ENCODE data around the gene NCAM2. TPM values are rescaled to one million over a fixed set of nuclear protein-coding genes. Genes with fewer than 3 reads are reported as not detected.

NCAM2 gene
- total RNA-seq, 1 donor from 2014 or later, result 15.9 TPM

GRCh38 chr21:21019681-21020080 is 21.5 kb downstream of the NCAM2 start:
- DNase-seq (no peak), ATAC-seq (no peak)

GRCh38 chr21:21025742-21026141 is 27.5 kb downstream of the NCAM2 start:
- DNase-seq (no peak), ATAC-seq (no peak)
- no peak overlapping the region for H3K4me3 ChIP-seq
- no peak overlapping the region for H3K27ac ChIP-seq
- H3K9me3 ChIP-seq, result no peaks in the 10 kb centered on the region
- H3K27me3 ChIP-seq, result no peaks in the 10 kb centered on the region
- H3K4me1 ChIP-seq, result no peaks in the 10 kb centered on the region
- intact Hi-C loops (cut with DNase I), result no loop called here
- TF ChIP-seq CTCF (IDR thresholded peaks at IDR 0.05), result no peak
- no peaks in the 10 kb centered on the region for H3K36me3 ChIP-seq

More at GRCh38 chr21:21019681-21020080, 21.5 kb downstream of the NCAM2 start:
- TF ChIP-seq CTCF (IDR thresholded peaks at IDR 0.05), result no peak
- intact Hi-C loops (cut with DNase I), result no loop called here
- H3K27ac ChIP-seq, result no peak overlapping the region
- no peak overlapping the region for H3K4me3 ChIP-seq
- no peaks in the 10 kb centered on the region for H3K9me3 ChIP-seq
- no peaks in the 10 kb centered on the region for H3K4me1 ChIP-seq
- H3K36me3 ChIP-seq, result no peaks in the 10 kb centered on the region
- no peaks in the 10 kb centered on the region for H3K27me3 ChIP-seq

- intact Hi-C loops (cut with DNase I), result no loop called here
- Histone ChIP-seq H3K9me3 (no peaks in the 10 kb centered on the region), H3K4me3 (no peak overlapping the region), H3K36me3 (no peaks in the 10 kb centered on the region), H3K27ac (no peak overlapping the region), H3K4me1 (no peaks in the 10 kb centered on the region), H3K27me3 (no peaks in the 10 kb centered on the region)
- no peak for TF ChIP-seq CTCF (IDR thresholded peaks at IDR 0.05)
- DNase-seq, result no peak
- no peak for ATAC-seq
Observed at GRCh38 chr21:21028275-21028820, 30.1 kb downstream of the NCAM2 start.

GRCh38 chr21:21029164-21029563 is 31.0 kb downstream of the NCAM2 start:
- intact Hi-C loops (cut with DNase I), result no loop called here
- TF ChIP-seq CTCF (IDR thresholded peaks at IDR 0.05), result no peak
- no peak for ATAC-seq

GRCh38 chr21:21030311-21030710 is 32.1 kb downstream of the NCAM2 start:
- no peak for TF ChIP-seq CTCF (IDR thresholded peaks at IDR 0.05)
- H3K4me3 ChIP-seq, result no peak overlapping the region
- ATAC-seq (no peak), DNase-seq (no peak)
- intact Hi-C loops (cut with DNase I), result no loop called here
- H3K27me3 ChIP-seq, result no peaks in the 10 kb centered on the region
- H3K9me3 ChIP-seq, result no peaks in the 10 kb centered on the region
- H3K4me1 ChIP-seq, result no peaks in the 10 kb centered on the region
- H3K36me3 ChIP-seq, result no peaks in the 10 kb centered on the region
- no peak overlapping the region for H3K27ac ChIP-seq

More at GRCh38 chr21:21029164-21029563, 31.0 kb downstream of the NCAM2 start:
- no peaks in the 10 kb centered on the region for H3K9me3 ChIP-seq
- no peaks in the 10 kb centered on the region for H3K4me1 ChIP-seq
- H3K36me3 ChIP-seq, result no peaks in the 10 kb centered on the region
- no peak overlapping the region for H3K4me3 ChIP-seq
- no peak for DNase-seq
- no peak overlapping the region for H3K27ac ChIP-seq
- H3K27me3 ChIP-seq, result no peaks in the 10 kb centered on the region

- Histone ChIP-seq H3K4me1 (no peaks in the 10 kb centered on the region), H3K4me3 (no peak overlapping the region), H3K27ac (no peak overlapping the region), H3K36me3 (no peaks in the 10 kb centered on the region), H3K9me3 (no peaks in the 10 kb centered on the region), H3K27me3 (no peaks in the 10 kb centered on the region)
- ATAC-seq, result no peak
- TF ChIP-seq CTCF (IDR thresholded peaks at IDR 0.05), result no peak
- intact Hi-C loops (cut with DNase I), result no loop called here
- DNase-seq, result no peak
Observed at GRCh38 chr21:21034036-21034435, 35.8 kb downstream of the NCAM2 start.
